Skeletal muscle tissue (tissue), 4 donors: Measurements from ENCODE around the gene MZT1. TPM values are rescaled to one million over a fixed set of nuclear protein-coding genes. Genes with fewer than 3 reads are reported as not detected.
A peak's percentile ranks its signal among the peaks of the same experiment; 100 is the strongest.

Experiments used
- H3K27ac ChIP-seq: one replicate; pipeline ENCODE4 v1.7.0; 2013; ENCODE audit warnings: mild to moderate bottlenecking, low read depth, low read length, inconsistent platforms
- H3K27me3 ChIP-seq, 3 donors: one replicate each; pipeline ENCODE4 v1.7.0; 2013; ENCODE audit warnings: low read length in 3 of 3; ENCODE audit not compliant: control insufficient read depth in 3 of 3, insufficient read depth in 3 of 3
- H3K36me3 ChIP-seq, 3 donors: one replicate each; pipeline ENCODE4 v1.7.0; 2013; ENCODE audit warnings: low read length in 3 of 3; ENCODE audit not compliant: control insufficient read depth in 3 of 3, insufficient read depth in 3 of 3
- H3K4me1 ChIP-seq, 3 donors: one replicate each; pipeline ENCODE4 v1.7.0; 2013; ENCODE audit warnings: low read length in 3 of 3, mild to moderate bottlenecking in 3 of 3; ENCODE audit not compliant: control insufficient read depth in 3 of 3, insufficient read depth in 3 of 3
- H3K4me3 ChIP-seq, 3 donors: one replicate each; pipeline ENCODE4 v1.7.0; 2013; ENCODE audit warnings: low read length in 3 of 3
- H3K9ac ChIP-seq, 3 donors: one replicate each; pipeline ENCODE4 v1.7.0; 2013; ENCODE audit warnings: low read length in 3 of 3, mild to moderate bottlenecking in 3 of 3, moderate library complexity in 2 of 3, low read depth in 1 of 3
- H3K9me3 ChIP-seq, 3 donors: one replicate each; pipeline ENCODE4 v1.7.0; 2013; ENCODE audit warnings: low read length in 3 of 3; ENCODE audit not compliant: control insufficient read depth in 3 of 3
- total RNA-seq: library from RNA; depleted of rRNA; stranded (reverse); fragments of >200 nt; gene quantifications from one replicate; pipeline ENCODE4 v1.2.3, GENCODE V29; 2014
- donor health status: Osteomylitis.

MZT1 gene
- total RNA-seq = 6.3 TPM

GRCh38 chr13:72727417-72728289 lies at the start of gene MZT1, which contains the start of gene BORA:
MZT1 (minus strand) TSS chr13:72727629; CDS start chr13:72727602, 27 bp downstream.
BORA (plus strand) TSS chr13:72727923; CDS start chr13:72728941, 1,018 bp downstream.
- peak within 1 kb of the TSS; percentile 36 for H3K27ac ChIP-seq
- H3K9ac ChIP-seq = peak within 1 kb of the TSS; percentile 84 to 88 (median 86)
- H3K27me3 ChIP-seq = no peaks in the 10 kb centered on the region
- no peaks in the 10 kb centered on the region for H3K36me3 ChIP-seq
- H3K9me3 ChIP-seq = no peaks in the 10 kb centered on the region
- peak within 1 kb of the TSS; percentile 90 to 92 (median 91) for H3K4me3 ChIP-seq
- peaks cover 9 to 16% (median 14%) of the 10 kb centered on the region in 3 donors for H3K4me1 ChIP-seq

GRCh38 chr13:72774019-72774418 lies 46.6 kb upstream of the MZT1 start:
- H3K36me3 ChIP-seq = peaks cover 18 to 84% (median 79%) of the 10 kb centered on the region in 3 donors
- H3K4me1 ChIP-seq = peaks cover 0 to under 1% (median 0%) of the 10 kb centered on the region in 3 donors
- H3K27me3 ChIP-seq = no peaks in the 10 kb centered on the region
- H3K4me3 ChIP-seq = no peak overlapping the region
- H3K9me3 ChIP-seq = no peaks in the 10 kb centered on the region
- no peak overlapping the region for H3K27ac ChIP-seq
- H3K9ac ChIP-seq = no peak overlapping the region

DNA sequence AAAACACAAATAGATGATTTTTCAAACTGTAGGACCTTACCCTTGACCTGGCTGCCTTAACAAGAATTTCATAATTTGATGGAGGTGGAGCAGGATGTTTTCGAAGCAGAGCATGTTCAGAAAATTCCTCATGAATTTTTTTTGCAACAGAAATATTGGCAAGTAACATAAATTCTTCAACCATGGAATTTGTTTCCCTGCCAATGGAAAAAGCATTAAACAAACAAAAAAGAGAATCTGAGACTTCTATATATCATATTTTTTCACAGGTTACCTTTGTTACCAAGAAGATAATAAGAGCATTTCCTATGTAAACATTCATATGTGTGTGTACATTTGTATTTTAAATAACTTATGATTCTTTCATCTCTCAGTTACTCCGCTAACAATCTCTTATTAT lies 36.0 kb upstream of the MZT1 start:
- Histone ChIP-seq H3K36me3 (peaks cover 38 to 94% (median 81%) of the 10 kb centered on the region in 3 donors), H3K27me3 (no peaks in the 10 kb centered on the region), H3K4me1 (no peaks in the 10 kb centered on the region), H3K4me3 (no peak overlapping the region), H3K9me3 (no peaks in the 10 kb centered on the region), H3K9ac (no peak overlapping the region), H3K27ac (no peak overlapping the region)

DNA sequence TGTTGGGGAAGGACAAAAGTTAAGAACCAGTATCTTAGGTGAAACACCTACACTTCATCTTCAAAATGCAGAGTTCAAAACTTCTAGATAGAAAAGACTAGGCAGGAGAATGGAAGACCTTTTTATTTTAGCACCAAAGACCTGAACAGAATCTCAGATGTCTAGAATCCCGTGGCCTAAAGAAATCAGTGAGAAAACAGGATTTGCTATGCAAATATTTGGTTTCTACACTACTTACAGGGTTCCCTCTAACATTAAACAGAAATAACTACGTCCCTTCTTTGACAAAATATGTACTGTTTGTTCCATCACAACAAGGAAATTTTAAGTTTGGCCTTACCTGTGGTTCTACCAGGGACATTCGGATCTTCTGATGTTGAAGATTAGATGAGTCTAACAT lies 32.8 kb upstream of the MZT1 start:
- Histone ChIP-seq H3K9ac (no peak overlapping the region), H3K36me3 (peaks cover 31 to 81% (median 78%) of the 10 kb centered on the region in 3 donors), H3K4me1 (no peaks in the 10 kb centered on the region), H3K27me3 (no peaks in the 10 kb centered on the region), H3K27ac (no peak overlapping the region), H3K9me3 (no peaks in the 10 kb centered on the region), H3K4me3 (no peak overlapping the region)

DNA sequence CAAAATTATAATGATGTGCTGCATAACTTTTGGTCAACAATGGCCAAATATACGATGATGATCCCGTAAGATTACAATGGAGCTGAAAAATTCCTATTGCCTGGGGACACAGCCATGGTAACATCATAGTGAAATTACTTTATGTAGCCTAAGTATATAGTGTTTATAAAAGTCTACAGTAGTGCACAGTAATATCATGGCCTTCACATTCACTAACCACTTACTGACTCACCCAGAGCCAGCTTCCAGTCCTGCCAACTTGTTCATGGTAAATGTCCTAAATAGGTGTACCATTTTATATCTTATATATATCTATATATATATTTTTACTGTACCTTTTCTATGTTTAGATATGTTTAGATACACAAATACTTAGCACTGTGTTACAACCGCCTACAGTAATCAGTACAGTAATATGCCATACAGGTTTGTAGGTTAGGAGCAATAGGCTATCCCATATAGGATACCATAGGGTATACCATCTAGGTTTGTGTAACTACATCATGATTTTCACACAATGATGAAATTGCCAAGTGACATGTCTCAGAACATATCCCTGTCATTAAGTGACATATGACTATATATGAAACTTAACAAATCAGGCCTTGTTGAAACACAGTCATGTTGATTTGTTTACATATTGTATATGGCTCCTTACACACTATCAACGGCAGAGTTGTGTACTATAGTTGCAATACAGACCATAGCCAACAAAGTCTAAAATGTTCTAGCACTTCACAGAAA lies 30.5 kb upstream of the MZT1 start:
- Histone ChIP-seq H3K36me3 (peaks cover 25 to 71% (median 65%) of the 10 kb centered on the region in 3 donors), H3K27me3 (no peaks in the 10 kb centered on the region), H3K9ac (no peak overlapping the region), H3K4me1 (no peaks in the 10 kb centered on the region), H3K9me3 (no peaks in the 10 kb centered on the region), H3K27ac (no peak overlapping the region), H3K4me3 (no peak overlapping the region)

DNA sequence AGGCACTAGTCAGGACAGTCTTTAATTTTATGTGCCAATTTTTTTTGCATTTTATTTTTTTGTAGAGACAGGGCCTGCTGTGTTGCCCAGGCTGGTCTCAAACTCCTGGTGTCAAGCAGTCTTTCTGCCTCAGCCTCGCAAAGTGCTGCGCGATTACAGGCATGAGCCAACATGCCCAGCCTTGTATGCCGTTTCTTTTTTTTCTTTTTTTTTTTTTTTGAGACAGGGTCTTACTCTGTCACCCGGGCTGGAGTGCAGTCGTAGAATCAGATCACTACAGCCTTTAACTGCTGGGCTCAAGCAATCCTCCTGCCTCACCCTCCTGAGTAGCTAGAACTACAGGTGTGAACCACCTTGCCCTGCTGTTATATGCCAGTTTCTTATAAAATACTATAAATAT lies 26.7 kb upstream of the MZT1 start:
- Histone ChIP-seq H3K4me1 (no peaks in the 10 kb centered on the region), H3K27ac (no peak overlapping the region), H3K27me3 (no peaks in the 10 kb centered on the region), H3K4me3 (no peak overlapping the region), H3K9ac (no peak overlapping the region), H3K36me3 (peaks cover 3 to 41% (median 37%) of the 10 kb centered on the region in 3 donors), H3K9me3 (no peaks in the 10 kb centered on the region)

DNA sequence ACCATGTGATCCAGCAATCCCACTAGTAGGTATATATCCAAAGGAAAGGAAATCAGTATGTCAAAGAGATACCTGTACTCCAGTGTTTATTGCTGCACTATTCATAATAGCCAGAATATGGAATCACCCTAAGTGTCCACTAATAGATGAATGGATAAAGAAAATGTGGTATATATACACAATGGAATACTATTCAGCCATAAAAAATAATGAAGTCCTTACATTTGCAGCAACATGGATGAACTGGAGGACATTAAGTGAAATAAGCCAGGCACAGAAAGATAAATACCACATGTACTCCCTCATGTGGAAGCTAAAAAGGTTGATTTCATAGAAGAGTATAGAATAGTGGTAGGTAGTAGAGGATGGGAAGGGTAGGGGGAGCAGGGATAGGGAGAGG lies 23.8 kb upstream of the MZT1 start:
- Histone ChIP-seq H3K27ac (no peak overlapping the region), H3K9me3 (no peaks in the 10 kb centered on the region), H3K4me1 (no peaks in the 10 kb centered on the region), H3K4me3 (no peak overlapping the region), H3K27me3 (no peaks in the 10 kb centered on the region), H3K36me3 (peaks cover 0 to 28% (median 22%) of the 10 kb centered on the region in 3 donors), H3K9ac (no peak overlapping the region)

- Histone ChIP-seq H3K4me3 (no peak overlapping the region), H3K9ac (no peak overlapping the region), H3K36me3 (peaks cover 0 to 23% (median 9%) of the 10 kb centered on the region in 3 donors), H3K4me1 (no peaks in the 10 kb centered on the region), H3K9me3 (no peaks in the 10 kb centered on the region), H3K27ac (no peak overlapping the region), H3K27me3 (no peaks in the 10 kb centered on the region)
Measured at GRCh38 chr13:72745260-72745659, 17.8 kb upstream of the MZT1 start.

GRCh38 chr13:72740015-72740414 lies 12.6 kb upstream of the MZT1 start:
- no peaks in the 10 kb centered on the region for H3K9me3 ChIP-seq
- H3K9ac ChIP-seq = no peak overlapping the region
- no peaks in the 10 kb centered on the region for H3K27me3 ChIP-seq
- H3K27ac ChIP-seq = no peak overlapping the region
- peaks cover 0 to 10% (median 4%) of the 10 kb centered on the region in 3 donors for H3K36me3 ChIP-seq
- no peak overlapping the region for H3K4me3 ChIP-seq
- H3K4me1 ChIP-seq = no peaks in the 10 kb centered on the region

GRCh38 chr13:72737033-72737432 lies 9.6 kb upstream of the MZT1 start:
- H3K4me1 ChIP-seq = no peaks in the 10 kb centered on the region
- no peaks in the 10 kb centered on the region for H3K27me3 ChIP-seq
- no peak overlapping the region for H3K27ac ChIP-seq
- no peak overlapping the region for H3K4me3 ChIP-seq
- H3K36me3 ChIP-seq = peaks cover 0 to 4% (median 0%) of the 10 kb centered on the region in 3 donors
- H3K9me3 ChIP-seq = no peaks in the 10 kb centered on the region
- no peak overlapping the region for H3K9ac ChIP-seq
